HG03135 (cell line): ENCODE measurements around the gene GRIK4.

Experiments
- ATAC-seq: cut with Tn5 transposase; IDR thresholded peaks from one replicate; pipeline ENCODE4 v1.9.1; 2021; ENCODE audit warnings: mild to moderate bottlenecking, moderate library complexity; ENCODE audit not compliant: unreplicated experiment

The GRIK4 gene

DNA sequence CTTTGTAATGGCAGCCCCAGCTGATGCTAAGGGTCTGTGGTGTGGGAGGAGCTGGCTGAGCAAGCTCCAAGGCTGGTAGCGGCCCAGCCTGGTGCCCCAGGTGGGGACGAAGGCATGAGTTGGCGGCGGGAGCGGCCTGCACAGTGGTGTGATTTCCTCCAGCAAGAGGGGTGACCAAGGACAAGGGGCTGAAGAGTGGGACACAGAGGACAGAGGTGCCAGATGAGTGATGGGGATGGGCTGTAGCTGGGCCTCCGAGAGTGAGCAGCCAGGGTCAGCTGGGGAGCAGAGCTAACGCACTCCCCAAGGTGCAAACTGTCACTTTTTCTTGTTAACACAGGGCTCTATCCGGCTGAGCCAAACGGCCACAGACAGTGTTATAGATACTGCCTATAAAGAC is 283.2 kb downstream of the GRIK4 start:
- no peak for ATAC-seq

DNA sequence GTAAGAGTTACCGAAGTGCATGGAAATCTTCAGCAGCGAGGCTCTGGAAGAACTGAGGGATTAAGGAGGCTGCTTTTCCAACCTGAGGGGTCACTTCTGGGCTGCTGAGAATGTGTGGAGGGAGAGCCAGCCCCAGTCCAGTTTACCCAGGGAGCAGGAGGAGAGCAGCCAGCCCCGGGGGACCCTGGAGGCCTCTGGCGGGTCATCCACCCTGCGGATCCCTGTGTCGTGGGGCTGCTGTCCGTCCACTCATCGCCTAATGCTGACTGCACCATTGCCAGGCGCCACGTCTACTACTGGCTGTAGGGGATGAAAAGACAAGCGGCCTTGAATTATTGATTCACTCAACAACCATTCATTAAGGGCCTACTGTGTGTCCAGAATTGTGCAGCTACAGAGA is 283.6 kb downstream of the GRIK4 start:
- no peak for ATAC-seq

DNA sequence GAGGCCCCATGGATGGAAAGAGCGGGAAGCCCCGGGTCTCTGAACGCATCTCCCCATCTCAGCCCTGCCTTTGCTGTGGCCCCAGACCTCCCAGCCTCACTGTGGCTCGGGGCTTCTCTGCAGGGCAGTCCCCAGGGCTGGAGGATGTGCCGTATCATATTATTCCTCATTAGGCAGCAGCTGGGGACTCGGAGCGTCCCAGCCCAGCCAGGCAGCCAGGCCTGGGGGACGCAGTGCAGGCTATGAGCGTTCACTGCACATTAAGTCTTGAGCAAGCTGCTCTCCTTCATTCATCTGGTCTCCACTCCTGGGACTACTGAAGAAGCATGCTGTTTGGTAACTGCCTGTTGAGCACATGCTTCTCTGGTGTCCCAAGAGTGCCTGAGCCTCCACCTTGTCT is 285.6 kb downstream of the GRIK4 start:
- no peak for ATAC-seq

DNA sequence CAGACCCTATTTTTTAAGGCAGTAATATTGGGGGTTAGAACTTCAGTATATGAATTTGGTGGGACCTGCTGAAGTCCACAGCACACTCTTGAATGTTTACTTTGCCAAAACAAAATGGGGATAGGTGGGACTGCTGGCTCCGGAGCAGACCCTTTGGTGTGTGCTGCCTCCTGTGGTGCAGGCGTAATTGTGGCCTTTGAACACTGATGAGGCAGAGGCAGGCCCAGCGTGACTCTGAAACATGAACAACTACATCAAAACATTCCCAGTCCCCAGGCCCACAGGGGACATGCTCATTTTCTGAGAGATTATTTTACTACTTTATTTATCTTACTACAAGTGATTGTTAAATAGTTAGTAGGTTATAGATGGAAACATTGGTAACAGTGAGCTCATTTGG is 287.3 kb downstream of the GRIK4 start:
- ATAC-seq = no peak

DNA sequence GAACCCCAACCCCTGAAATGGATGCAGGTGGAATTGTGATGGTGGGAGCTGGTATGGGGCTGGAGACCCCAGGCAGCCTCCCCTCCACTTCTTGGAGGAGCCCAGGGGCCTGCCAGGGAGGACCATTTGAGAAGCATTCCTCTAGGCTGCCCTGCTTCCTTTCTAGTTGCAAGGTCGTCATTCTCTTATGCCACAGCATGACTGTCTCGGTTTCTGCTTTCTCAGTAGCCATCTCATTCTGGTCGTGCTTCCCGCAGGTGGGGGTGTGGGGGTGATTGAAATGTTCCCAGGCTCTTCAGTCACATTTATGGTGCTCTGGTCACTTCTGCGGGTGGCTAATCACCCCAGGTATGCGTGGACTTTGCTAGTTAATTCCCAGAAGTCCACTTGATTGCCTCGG is 288.7 kb downstream of the GRIK4 start:
- ATAC-seq = no peak

DNA sequence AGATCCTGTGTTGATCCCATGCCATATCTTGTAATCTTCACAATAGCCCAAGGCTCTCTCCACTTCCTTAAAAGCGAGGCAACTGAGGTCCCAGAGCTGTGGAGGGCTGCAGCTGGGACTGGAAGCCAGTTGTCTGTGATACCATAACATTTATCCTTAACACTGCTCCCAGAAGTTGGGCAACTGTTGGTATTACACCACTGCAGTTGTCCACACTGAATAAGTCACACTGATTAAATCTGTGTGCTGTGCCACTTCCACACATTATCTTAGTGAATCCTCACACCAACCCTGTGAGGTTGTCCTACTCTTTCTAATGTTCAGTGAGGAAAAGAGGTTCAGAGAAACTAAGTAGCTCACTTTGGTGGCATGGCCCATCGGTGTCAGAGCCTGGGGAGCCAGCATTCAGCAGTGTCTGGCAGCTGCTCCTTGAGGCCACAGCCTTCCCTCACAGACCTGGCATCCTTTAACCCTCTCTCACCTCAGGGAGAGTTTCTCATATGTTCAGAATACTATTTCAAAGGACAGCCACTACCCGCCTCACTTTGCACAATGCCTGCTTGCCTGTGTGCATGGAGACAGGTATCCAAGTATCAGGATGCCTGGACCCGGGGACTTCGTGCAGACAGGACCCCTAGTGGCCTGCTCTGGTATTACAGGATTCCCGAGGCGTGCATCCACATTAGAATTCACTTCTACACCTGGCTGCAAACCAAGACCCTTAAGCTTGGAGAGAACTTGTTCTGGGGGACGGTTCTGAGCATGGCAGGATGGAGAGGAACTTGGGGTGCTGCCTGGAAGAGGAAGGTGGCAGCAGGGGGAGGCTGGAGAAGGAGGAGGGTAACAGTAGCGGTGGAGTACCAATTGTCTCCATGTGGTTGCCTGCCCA is 290.5 kb downstream of the GRIK4 start:
- ATAC-seq = no peak

DNA sequence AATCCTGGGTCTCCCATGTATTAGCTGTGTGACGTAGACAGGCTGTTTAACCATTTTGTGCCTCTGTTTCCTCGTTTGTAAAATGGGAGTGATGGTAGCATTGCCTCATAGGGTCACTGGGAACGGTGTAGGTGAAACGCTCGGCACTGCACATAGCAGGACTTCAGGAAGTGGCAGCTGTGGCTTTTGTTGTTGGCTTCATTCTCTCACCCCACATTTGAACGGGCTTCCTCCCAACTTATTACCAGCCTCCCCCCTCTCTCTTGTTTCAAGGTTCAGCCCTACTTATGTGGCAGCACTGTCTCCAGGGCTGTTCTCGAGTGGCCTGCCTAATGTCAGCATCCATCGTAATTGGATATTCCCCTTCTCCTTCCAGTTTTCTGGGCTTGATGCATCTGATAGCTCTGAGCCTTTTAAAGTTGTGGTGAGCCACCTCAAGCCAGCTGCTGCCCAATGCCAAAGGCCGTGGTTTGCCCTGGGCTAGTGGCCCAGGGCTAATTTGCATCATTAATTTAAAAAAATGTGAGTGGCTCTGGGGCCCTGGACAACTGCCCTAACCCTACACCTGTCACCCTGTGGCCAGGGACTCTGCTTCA is 294.5 kb downstream of the GRIK4 start:
- ATAC-seq = no peak

DNA sequence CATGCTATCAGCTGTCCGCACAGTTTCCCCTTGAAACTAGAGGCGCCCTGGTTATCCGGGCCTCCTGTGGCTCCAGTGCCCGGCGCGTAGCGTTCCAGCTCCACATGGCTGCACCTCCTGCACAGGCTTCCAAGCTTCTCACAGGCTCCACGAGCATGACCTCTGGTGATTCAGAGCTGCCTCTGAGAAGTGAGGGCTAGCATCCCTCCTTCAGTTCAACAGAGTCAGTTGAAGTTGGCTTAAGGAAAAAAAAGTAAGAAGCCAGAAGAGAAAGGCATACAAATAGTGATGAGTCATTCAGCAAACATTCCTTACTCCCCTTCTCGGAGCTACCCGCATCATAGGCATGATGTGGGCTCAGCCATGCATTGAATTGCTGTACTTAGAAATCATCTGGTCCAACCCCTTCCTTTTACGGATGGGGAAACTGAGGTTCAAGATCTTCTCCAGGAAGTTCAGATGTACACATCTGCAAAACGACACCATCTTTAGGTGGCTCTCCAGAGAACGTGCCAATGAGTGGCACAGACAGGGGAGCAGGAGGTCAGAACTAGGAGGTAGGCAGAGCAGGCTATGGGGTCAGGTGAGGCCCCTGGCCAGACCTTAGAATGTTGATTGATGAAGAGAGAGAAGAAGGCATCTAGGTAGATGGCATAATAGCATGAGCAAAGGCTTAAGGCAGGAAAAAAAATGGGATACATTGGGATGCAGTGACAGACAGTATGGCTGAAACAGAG is 296.0 kb downstream of the GRIK4 start:
- ATAC-seq = no peak

DNA sequence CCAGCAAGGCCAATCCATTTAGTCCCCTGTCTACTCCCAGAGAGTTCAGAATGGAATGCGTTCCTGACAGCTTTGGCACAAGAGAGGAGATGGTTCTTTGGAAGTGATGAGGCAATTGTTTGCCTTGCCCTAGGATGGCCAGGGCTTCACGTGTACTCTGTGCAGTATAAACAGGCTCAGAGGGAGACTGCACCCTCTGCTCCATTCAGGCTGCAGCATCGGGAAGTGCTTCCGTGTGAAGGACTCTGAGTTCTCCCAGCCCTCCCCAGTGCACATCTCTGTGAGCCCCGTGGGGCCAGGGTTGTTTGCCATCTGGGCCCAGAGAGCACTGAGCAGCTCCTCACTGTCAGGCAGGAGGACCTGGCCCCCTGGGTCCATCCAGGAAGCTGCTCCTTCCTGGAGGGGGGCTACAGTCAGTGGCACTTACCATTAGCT is 297.1 kb downstream of the GRIK4 start:
- ATAC-seq = no peak

DNA sequence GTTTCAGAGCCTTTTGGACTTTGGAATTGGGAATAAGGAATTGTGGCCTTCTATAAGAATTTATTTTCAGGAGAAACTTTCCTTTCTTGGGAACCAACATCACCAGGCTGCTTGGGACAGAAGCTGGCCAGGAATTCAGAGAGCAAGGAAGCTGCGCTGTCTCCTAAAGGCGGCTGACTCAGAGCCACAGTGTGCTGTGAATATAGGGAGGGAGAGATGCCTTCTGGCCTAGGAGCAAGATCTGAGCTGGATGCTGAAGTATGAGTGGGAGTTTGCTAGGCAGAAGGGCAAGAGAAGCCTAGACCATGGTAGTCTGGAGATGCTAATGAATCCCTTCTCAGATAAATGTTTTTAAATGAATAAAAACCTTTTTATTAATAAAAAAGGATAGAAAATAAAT is 298.7 kb downstream of the GRIK4 start:
- ATAC-seq = no peak

DNA sequence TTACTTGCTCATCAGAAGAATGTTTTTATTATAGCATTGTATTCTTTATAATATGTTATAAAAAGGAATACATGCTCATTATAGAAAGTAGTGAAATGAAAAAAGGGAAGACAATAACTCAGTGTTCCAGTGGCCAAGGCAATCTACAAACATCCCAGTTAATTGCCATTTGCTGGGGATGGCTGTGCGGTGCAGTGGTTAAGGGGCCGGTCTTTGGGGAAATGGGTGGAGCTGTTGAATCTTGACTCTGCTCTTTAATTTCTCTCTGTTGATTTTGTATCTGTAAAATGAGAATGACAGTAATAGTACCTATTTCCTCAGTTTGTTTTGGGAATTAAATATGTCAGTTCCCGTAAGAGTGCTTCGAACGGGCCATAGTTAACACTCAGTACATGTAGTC is 299.7 kb downstream of the GRIK4 start:
- no peak for ATAC-seq

DNA sequence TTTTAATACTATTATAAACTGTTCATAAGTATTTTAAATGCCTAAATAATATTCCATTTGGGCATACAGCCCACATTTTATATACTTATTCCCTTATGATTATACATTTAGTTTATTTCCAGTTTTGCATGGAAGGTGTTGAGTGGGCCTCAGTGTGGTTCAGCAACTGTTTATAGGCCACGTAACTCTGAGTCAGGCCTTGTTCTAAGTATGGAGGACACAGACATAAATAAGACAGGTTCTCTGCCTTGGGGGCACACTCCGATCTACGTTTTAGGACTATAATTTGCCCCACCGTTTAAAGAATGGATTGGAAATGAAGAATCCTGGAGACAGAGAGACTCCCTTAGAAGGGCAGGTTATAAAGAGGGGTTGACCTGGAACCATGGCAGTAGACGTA is 300.2 kb downstream of the GRIK4 start:
- ATAC-seq = no peak

DNA sequence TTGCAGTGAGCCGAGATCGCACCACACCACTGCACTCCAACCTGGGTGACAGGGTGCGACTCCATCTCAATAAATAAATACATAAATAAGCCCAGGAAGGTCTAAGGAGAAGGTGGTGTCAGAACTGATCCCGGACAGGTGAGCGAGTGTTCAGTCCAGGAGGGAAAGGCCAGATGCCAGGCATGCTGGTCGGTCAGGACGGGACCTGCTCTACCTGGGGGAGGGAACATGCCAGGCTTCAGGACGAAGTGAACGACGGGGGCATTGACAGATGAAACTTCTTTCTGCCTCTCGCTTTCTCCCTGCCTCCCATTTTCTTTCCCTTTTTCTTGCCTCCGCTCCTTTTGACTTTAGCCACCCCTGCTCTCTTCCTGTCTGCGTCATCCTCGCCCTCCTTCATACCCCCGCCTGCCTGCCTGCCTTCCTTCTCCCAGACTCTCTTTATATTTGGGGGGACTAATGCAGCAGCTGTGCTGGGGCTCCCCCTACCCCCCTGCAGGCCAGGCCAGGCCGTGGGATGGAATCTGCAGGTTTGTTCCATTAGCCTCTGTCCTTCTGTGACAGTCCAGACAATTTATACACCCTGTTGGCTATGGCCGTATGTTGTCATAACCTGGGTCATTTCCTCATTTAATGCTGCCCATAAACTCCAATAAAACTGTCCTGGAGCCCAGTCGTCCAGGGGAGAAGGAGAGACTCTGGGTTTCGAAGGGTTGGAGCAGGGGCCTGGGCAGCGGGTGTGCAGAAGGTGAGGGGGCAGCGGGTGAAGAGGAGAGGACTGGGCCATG is 303.2 kb downstream of the GRIK4 start:
- no peak for ATAC-seq

DNA sequence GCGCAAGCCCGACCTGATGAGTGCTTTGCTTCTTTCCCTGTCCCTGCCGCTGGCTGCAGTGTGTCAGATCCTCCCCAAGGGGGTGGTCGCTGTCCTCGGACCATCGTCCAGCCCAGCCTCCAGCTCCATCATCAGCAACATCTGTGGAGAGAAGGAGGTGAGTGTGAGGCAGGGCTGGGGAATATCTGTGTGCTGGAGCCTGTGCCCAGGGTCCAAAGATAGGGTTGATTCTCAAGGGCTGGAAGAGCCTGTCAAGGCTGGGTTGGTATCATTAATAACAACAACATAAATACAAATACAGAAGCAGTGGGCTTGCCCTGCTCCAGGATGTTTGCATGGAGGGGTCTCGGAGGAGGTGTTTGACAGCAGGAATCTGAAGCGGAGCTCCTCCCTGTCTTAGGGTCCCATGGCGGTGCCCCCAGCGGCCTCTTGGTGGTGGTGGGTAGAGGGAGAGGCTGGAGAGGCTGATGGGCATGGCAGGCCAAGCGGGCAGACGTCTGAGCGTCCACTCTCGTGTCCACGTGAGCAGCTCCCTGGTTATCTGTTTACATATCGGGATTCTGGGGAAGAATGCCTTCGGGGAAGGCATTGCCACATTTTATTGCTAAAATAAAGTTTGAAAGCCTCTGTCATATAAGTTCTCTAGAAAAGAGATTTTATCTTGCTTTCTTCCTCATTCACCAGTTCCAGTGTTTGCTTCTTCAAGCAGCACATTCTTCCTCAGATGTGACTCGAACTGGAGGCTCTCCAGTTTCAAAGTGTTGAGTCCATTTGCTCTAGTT is 304.0 kb downstream of the GRIK4 start:
- no peak for ATAC-seq

DNA sequence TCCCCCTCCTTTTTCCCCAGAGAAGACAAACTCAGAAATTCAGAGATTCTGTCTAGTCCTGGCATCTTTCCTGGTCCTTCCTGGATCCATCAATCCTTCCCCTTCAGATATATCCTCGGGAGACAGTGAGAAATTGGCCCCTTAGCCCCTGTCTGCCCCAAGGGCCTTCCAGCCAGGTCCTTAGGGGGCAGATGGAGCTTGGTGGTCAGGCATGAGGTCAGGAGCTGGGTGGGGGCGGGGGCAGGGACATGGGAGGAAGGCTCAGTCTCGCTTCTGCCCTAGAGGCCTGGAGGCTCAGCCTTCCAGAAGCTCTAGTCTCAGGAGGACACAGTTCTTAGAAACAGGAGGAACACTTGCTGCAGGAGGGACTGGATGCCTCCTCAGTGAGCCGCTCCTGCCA is 304.6 kb downstream of the GRIK4 start:
- ATAC-seq = no peak

DNA sequence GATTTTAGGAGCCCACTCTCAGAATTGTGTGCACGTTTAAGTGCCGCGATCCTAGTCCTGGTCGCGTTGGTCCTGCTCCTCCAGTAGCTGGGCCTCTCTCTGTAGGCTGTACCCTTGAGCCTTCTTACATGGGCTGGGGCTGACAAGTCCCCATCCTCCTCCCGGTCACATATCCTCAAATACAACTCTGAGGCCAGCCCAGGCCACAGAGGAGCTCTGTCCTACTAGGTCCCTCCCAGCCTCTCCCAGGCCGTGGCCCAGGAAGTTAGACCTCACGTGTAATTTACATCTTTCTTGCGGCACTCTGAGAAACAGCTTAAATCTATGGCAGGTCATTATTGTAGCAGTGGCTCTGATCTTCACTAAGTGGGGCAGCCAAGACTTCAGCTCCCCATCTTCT is 305.2 kb downstream of the GRIK4 start:
- ATAC-seq = no peak

DNA sequence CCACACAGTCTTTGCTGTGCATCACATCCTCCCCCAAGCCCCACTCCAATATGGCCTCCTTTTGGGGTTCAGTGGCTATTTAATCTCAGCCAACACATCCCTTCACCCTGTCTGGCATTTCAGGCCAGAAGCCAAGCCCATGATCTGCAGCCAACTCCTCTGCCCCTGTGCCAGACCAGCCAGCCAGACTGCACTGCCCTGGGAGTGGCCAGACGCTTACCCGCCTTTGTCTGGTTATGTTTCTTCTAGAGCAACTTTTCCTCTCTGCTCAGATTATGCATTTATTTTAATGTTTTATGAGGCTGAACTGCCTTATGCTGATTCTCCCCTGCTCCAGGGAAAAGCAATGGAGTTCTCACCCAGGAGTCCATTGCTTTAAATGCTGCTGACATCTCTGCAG is 305.6 kb downstream of the GRIK4 start:
- no peak for ATAC-seq

DNA sequence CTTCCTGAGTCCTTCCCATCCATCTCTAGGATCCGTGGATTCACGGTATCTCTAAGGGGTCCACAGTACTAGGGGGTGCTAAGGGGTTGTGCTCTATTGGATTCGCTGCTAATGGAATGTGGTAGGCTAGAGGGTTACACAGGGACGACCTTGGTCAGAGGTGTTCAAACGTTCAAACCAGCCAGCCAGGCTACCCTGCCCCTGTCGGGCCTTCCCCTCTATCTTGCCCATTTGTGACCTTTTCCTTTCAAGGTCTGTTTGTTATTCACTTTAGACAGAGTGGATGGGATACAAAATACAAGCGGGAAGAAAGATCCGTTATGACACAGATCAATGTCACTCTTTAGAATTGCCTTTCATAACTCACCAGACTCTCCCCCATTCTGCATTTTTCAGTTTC is 306.5 kb downstream of the GRIK4 start:
- no peak for ATAC-seq

DNA sequence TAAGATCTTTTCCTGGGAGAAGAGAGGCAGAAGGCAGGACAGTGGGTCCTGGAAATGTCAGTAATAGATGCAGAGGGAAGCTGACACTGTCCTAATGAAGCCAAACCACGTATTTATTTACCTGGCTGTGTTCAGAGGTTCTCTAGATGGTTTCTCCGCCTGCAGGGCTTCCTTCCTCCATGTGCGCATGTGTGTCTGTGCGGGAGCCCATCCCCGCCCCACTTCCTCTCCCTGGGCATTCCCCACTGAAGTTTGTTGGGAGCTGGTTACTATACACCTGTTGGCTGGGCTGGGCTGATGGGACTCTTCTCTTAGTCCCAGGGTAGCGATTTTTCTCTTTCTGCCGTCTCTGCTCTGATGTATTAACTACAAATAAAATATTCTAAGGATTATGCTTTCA is 307.5 kb downstream of the GRIK4 start:
- no peak for ATAC-seq
